Astrocyte of the spinal cord (primary cell): Measurements from ENCODE around the gene C1orf226.

Experiments
- DNase-seq: peaks from one replicate; pipeline ENCODE4 v3.0.0; 2011; ENCODE audit warnings: low read depth, low spot score
- H3K4me3 ChIP-seq: 2 replicates; pipeline ENCODE4 v1.5.1; 2011; ENCODE audit warnings: low read depth, mild to moderate bottlenecking, low read length, moderate library complexity
- in situ Hi-C: cut with HindIII; loops from 2 replicates; pipeline ENCODE4 v1.10.0; 2017; ENCODE audit warnings: low sequenced_read_pairs
- TF ChIP-seq, protein P1 (sequence below): IDR thresholded peaks from 2 replicates; pipeline ENCODE4 v1.5.1; 2012; ENCODE audit warnings: low read depth, mild to moderate bottlenecking, low read length, inconsistent platforms

Gene C1orf226

DNA sequence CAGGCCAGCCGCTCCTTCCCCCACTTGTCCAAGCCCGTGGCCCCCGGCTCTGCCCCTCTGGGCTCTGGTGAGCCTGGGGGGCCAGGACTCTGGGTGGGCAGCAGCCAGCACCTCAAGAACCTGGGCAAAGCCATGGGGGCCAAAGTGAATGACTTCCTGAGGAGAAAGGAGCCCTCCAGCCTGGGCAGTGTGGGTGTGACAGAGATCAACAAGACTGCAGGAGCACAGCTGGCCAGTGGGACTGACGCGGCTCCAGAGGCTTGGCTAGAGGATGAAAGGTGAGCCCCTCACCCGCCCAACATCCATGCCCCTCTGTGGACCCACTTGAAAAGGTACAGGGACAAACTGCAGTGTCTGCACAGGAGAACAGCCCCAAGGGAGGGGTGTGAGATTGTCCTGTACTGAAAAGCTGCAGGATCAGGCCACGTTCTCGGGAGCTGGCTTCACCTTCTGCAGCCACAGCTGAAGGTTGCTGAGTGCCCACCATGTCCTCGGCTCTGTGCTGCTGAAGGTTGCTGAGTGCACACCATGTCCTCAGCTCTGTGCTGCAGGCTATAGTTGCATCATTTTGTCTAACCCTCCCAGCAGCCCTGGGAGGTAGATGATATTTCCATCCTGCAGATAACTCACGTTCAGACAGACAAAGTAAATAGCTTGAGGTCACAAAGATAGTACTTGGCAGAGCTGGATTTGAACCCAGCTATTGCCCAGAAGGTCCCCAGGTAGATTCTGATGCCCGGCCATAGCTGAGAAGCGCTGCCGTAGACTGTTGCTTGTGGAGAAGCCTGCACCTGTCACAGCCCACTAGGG, 618 bp downstream of the C1orf226 start:
- DNase-seq, result no peak
- in situ Hi-C loops, result no loop called here
- TF ChIP-seq, protein P1, sequence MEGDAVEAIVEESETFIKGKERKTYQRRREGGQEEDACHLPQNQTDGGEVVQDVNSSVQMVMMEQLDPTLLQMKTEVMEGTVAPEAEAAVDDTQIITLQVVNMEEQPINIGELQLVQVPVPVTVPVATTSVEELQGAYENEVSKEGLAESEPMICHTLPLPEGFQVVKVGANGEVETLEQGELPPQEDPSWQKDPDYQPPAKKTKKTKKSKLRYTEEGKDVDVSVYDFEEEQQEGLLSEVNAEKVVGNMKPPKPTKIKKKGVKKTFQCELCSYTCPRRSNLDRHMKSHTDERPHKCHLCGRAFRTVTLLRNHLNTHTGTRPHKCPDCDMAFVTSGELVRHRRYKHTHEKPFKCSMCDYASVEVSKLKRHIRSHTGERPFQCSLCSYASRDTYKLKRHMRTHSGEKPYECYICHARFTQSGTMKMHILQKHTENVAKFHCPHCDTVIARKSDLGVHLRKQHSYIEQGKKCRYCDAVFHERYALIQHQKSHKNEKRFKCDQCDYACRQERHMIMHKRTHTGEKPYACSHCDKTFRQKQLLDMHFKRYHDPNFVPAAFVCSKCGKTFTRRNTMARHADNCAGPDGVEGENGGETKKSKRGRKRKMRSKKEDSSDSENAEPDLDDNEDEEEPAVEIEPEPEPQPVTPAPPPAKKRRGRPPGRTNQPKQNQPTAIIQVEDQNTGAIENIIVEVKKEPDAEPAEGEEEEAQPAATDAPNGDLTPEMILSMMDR, result no peak
- H3K4me3 ChIP-seq, result no peak overlapping the region

DNA sequence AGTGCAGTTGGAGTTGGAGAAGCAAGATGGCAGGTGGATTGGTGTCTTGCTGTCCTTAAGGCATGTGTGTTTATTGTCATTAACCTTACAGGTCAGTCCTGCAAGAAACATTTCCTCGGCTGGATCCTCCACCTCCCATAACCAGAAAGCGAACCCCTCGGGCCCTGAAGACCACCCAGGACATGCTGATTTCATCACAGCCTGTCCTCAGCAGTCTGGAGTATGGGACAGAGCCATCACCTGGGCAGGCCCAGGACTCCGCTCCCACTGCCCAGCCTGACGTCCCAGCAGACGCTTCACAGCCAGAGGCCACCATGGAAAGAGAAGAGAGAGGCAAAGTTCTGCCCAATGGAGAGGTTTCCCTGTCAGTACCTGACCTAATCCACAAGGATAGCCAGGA, 1.6 kb downstream of the C1orf226 start:
- no peak overlapping the region for H3K4me3 ChIP-seq
- in situ Hi-C loops, result no loop called here
- TF ChIP-seq, protein P1, result no peak
- no peak for DNase-seq

DNA sequence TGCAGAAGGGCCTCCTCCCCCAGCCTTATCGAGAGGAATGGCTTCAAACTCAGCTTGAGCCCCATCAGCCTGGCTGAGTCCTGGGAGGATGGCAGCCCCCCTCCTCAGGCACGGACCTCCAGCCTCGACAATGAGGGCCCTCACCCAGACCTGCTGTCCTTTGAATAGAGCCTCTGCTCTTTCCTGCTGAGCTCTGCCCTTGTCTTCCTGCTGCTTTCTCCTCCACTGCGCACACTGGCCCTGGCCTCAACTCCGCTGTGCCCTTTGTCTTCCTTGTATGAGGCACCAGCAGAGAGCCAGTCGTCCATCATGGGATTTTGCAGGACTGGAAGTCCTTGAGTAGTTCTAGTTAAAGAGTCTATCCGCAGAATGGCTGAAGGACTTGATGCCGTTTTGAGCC, 2.0 kb downstream of the C1orf226 start:
- in situ Hi-C loops, result no loop called here
- TF ChIP-seq, protein P1, result no peak
- H3K4me3 ChIP-seq, result no peak overlapping the region
- no peak for DNase-seq

DNA sequence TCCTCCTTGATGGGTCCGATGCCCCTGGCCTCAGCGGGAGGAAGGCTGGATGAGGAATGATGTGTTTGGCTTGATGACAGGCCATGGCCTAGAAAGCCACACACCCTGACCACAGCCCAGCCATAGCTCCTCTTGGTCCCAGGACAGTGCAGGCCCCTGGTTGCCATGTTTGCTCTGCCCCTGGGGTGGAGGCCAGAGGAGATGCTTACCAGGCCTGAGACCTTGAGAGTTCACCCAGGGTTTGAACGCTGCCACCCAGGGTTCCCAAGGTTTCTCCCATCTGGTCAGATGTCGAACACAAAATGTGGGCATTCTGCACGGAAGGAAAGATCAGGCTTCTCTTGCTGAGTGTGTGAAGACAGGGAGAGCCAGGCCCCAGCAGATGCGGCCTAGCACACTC, 2.6 kb downstream of the C1orf226 start:
- in situ Hi-C loops, result no loop called here
- no peak for DNase-seq
- TF ChIP-seq, protein P1, result no peak
- no peak overlapping the region for H3K4me3 ChIP-seq

DNA sequence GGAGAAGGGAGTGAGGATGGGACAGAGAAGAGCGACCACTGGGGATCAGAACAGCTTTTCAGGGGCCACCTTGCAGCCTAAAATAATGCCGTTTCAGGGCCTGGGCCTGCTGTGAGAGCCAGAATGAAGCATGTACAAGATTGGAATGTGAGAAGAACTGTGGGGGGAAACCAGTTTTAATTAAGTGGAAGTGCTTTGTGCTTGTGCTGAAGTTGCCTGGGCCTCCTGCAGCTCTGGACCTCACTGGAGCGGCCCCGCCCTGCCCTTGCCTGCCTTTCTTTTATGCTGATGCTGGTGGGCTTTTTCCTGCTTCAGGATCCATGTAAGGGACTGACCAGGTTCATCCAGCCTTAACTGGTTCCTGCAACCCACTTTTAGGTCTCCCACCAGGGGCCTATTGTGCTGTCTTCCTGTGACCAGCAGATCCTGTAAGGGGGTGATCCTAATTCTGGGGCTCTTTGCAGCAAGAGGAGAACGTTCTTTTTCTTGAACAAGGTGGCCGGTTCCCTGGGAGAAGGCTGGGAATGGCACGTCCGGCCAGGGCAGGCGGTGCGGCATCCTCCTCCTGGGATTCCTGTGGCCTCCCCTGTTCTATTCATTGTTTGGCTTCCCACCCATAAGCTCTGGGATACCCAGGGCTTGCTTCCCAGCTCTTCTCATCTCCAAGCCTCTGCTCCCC, 3.2 kb downstream of the C1orf226 start:
- TF ChIP-seq, protein P1, result no peak

DNA sequence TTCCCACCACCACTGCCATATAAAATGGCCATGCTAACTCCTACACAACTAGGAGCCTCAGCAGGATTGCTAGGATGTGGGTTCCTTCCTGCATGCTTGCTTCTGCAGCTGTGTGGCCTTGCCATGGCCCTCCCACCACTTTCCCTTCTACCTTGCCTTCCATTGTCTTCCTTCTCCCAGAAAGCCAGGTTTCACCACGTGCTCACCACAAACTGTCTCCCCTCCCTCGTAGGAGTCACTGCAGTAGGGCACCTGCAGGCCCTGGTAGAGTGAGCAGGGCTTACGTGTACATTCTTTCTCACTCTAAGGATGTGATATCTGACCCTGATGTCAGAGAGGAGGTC, 3.7 kb downstream of the C1orf226 start:
- DNase-seq, result no peak
- TF ChIP-seq, protein P1, result no peak
- no peak overlapping the region for H3K4me3 ChIP-seq
- in situ Hi-C loops, result no loop called here

More for the DNA sequence above, 3.2 kb downstream of the C1orf226 start:
- in situ Hi-C loops, result no loop called here
- DNase-seq, result no peak
- H3K4me3 ChIP-seq, result no peak overlapping the region
